ENCODE results near the gene SLC9A9. TPM values are rescaled to one million over a fixed set of nuclear protein-coding genes. Genes with fewer than 3 reads are reported as not detected.

The SLC9A9 gene
- polyA plus RNA-seq, 1 experiment, result 2.4 TPM

GRCh38 chr3:143367171-143367570, 481.1 kb downstream of the SLC9A9 start:
- DNase-seq (ENCODE audit: low read depth), result no peak
- ChIA-PET CTCF (no interaction called here), POLR2A (no interaction called here)
- Histone ChIP-seq H3K36me3 (ENCODE audit: control insufficient read depth, insufficient read depth, low read length) (no peaks in the 10 kb centered on the region), H3K27me3 (ENCODE audit: control insufficient read depth, insufficient read depth, low read length) (no peaks in the 10 kb centered on the region), H3K4me3 (ENCODE audit: low read depth, low read length) (no peak overlapping the region)
- TF ChIP-seq, protein P1, sequence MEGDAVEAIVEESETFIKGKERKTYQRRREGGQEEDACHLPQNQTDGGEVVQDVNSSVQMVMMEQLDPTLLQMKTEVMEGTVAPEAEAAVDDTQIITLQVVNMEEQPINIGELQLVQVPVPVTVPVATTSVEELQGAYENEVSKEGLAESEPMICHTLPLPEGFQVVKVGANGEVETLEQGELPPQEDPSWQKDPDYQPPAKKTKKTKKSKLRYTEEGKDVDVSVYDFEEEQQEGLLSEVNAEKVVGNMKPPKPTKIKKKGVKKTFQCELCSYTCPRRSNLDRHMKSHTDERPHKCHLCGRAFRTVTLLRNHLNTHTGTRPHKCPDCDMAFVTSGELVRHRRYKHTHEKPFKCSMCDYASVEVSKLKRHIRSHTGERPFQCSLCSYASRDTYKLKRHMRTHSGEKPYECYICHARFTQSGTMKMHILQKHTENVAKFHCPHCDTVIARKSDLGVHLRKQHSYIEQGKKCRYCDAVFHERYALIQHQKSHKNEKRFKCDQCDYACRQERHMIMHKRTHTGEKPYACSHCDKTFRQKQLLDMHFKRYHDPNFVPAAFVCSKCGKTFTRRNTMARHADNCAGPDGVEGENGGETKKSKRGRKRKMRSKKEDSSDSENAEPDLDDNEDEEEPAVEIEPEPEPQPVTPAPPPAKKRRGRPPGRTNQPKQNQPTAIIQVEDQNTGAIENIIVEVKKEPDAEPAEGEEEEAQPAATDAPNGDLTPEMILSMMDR (IDR thresholded peaks at IDR 0.05; ENCODE audit: insufficient read depth, low read depth, low read length), result no peak

DNA sequence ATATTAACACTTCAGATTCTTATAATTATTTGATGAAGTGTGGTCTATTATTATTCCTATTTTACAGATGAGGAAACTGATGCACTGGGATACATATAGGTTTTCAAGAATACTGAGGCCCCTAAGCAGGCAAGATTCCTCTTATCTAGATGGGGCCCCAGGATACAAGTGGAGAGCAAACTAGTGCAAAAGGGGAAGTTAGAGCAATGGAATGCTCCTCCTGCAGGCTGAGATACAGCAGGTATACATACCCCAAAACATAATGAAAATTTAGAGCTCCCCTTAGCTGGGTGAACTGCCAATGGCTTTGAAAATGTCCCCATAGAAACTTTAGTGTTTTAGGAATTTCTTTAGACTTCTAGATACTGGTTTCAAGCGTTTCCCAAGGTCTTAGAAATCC, 481.6 kb downstream of the SLC9A9 start:
- ChIA-PET POLR2A (no interaction called here), CTCF (no interaction called here)
- no peak for DNase-seq (ENCODE audit: low read depth)
- TF ChIP-seq, protein P1 (IDR thresholded peaks at IDR 0.05; ENCODE audit: insufficient read depth, low read depth, low read length), result no peak
- H3K36me3 ChIP-seq (ENCODE audit: control insufficient read depth, insufficient read depth, low read length), result no peaks in the 10 kb centered on the region
- H3K4me3 ChIP-seq (ENCODE audit: low read depth, low read length), result no peak overlapping the region
- H3K27me3 ChIP-seq (ENCODE audit: control insufficient read depth, insufficient read depth, low read length), result no peaks in the 10 kb centered on the region

DNA sequence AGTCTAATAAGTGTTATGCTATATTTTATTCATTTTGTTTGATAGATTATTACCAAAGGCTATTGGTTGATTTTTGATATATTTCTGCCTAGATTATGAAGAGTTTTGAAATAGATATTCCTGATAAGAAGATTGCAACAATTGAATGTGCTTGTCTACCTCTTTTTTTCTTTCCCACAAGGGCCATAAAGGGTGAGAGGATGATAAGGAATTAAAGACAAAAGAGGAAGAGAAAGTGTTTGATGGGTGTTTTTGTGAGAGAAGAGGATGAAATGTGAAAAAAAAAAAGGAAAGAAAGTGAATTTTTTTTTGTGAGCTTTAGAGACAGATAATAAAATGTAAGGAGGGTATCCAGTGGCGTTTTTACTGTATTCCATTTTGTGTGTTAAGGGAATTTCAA, 484.3 kb downstream of the SLC9A9 start:
- CTCF ChIA-PET, result interaction anchor here (1.2 kb wide), 1 partner anchor 26 kb away, joined by 3 read pairs; no protein-coding TSS in a partner anchor
- Histone ChIP-seq H3K4me3 (ENCODE audit: low read depth, low read length) (no peak overlapping the region), H3K36me3 (ENCODE audit: control insufficient read depth, insufficient read depth, low read length) (no peaks in the 10 kb centered on the region), H3K27me3 (ENCODE audit: control insufficient read depth, insufficient read depth, low read length) (no peaks in the 10 kb centered on the region)
- POLR2A ChIA-PET, result no interaction called here
- no peak for DNase-seq (ENCODE audit: low read depth)
- TF ChIP-seq, protein P1 (IDR thresholded peaks at IDR 0.05; ENCODE audit: insufficient read depth, low read depth, low read length), result no peak

DNA sequence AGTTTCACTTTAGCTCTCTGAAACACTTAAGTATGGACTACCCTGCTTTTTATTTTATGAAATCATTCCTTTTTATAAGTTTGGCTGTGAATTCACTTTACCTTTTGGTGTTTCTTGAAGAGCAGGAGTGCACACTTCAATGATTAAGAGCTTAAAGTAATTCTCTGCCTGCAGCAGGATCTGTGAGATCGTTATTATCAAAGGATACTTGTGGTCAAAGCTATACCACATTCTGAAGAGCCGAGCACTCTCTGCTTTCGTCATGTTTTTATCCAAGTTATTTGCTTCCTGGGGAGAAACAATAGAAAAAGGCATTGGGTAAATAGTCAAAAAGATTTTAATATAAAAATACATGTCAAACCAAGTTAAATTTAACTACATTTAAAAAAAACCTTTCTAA, 485.0 kb downstream of the SLC9A9 start:
- H3K27me3 ChIP-seq (ENCODE audit: control insufficient read depth, insufficient read depth, low read length), result no peaks in the 10 kb centered on the region
- H3K4me3 ChIP-seq (ENCODE audit: low read depth, low read length), result no peak overlapping the region
- ChIA-PET CTCF (interaction anchor here (0.7 to 1.2 kb wide), 3 partner anchors 26 to 522 kb away, joined by 3 to 5 read pairs (median 3); no protein-coding TSS in a partner anchor), POLR2A (no interaction called here)
- no peak for DNase-seq (ENCODE audit: low read depth)
- H3K36me3 ChIP-seq (ENCODE audit: control insufficient read depth, insufficient read depth, low read length), result no peaks in the 10 kb centered on the region
- TF ChIP-seq, protein P1 (IDR thresholded peaks at IDR 0.05; ENCODE audit: insufficient read depth, low read depth, low read length), result no peak

DNA sequence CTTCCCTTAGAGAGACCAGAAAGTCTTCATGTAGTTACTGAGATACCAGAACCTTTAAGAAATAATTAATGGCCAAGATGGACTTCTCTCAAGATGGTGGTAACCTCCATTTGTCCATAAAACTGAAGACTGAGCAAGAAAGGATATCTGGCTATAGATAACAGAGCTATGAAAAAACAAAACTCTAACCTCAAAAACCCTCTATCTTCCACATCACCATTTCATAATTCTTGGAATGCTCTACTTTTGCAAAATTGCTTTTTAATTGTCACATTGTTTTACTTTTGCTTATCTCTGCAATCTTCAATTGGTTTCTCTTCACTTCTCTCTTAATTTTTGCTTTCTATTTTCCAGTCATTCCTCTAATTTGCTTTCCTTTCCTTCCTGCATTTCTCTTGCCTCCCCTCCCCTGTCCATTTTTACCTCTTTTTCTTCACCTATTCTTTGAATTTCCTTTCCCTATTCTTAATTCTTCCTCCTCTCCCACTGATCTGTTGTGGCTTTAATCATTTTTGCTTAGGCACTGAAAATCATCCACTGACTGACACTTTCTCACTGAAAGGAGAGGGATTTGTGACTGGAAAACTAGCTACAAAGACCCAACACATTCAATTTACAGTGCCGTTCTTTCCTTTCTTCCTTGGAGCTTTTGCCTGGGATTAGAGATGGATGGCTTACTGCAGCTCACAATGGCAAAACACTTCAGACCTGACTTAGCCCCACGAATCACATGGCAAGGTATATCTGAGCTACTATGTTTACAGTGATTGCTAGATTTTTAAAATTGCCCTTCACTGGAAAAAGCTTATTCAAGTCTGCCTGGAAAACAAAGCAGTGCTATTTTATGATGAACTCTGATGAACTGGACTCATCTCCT, 485.9 kb downstream of the SLC9A9 start:
- TF ChIP-seq, protein P1 (IDR thresholded peaks at IDR 0.05; ENCODE audit: insufficient read depth, low read depth, low read length), result no peak
- Histone ChIP-seq H3K4me3 (ENCODE audit: low read depth, low read length) (no peak overlapping the region), H3K27me3 (ENCODE audit: control insufficient read depth, insufficient read depth, low read length) (no peaks in the 10 kb centered on the region), H3K36me3 (ENCODE audit: control insufficient read depth, insufficient read depth, low read length) (no peaks in the 10 kb centered on the region)
- no peak for DNase-seq (ENCODE audit: low read depth)
- CTCF ChIA-PET, result interaction anchor here (0.7 to 1.4 kb wide), 3 partner anchors 14 to 523 kb away, joined by 3 to 5 read pairs (median 5); no protein-coding TSS in a partner anchor
- POLR2A ChIA-PET, result no interaction called here
